NCI-H748 (cell line): Measurements from ENCODE around the gene PNPLA7.

Experiments
- DNase-seq: peaks from one replicate; lab custom pipeline; 2025; ENCODE audit not compliant: unreplicated experiment; lab: John Stamatoyannopoulos, UW

The PNPLA7 gene

DNA sequence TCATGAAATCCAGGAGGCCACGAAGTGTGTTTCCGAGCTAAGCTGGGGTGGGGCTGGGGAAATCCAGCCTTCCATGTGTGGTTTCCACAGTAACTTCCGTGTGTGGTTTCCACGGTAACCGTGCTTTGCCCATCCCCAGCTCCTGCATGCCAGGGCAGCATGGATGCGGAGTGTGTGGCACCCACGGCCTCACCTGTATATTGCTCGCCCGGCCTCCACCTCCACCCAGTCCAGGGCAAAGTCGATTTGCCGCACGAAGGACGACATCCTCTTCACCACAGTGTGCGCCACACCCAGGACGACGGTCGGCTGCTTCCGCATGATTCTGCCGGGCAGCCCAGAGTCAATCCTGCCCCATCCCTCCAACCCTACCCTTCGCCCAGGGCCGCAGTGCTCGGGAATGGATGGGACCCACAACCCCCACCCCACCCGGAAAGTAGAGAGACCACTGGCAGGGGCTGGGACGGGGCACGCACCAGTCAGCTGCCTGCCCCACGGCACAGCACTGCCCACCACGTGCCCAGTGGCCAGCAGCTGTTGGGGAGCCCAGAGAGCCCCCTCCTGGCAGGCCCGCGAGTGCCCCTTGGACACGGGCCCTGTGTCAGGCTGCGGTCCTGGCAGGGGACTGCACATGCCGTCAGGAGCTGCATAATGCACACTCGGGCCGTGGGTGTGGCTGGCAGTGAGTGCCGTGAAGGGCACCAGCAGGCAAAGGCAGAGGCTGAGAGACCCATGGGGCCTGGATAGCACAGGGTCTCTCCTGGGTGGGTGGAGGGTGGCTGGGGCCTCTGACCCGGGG lies 52.1 kb downstream of the PNPLA7 start:
- DNase-seq = peak; percentile 21

DNA sequence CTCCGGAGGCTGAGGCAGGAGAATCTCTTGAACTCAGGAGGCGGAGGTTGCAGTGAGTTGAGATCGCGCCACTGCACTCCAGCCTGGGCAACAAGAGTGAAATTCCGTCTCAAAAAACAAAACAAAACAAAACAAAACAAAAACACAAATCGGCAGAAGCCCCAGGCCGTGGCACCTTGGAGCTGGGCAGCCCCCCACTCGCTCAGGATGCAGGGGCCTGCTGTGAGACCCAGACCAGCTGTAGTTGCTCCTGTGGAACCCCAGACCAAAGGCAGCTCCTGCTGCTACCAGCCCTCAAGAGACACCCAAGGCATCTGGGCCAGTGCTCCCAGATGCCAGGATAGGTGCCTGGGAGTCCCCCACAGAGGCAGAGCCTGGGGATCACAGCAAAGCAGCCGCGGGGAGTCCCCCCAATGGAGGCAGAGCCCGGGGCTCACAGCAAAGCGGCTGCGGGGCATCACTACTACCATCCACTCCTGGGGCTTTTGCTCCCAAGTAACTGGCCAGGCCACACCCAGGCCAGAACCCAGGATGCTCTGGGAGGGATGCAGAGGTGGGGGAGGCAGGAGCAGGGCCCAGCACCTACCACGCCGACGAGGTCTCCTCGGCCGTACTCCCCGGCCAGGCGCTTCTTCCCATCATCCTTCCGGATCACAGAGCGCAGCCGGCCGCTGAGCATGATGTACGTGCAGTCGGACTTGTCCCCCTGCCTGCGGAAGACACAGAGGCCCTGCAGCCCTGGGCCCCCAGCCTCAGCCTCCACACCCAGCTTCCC lies 53.4 kb downstream of the PNPLA7 start:
- no peak for DNase-seq

DNA sequence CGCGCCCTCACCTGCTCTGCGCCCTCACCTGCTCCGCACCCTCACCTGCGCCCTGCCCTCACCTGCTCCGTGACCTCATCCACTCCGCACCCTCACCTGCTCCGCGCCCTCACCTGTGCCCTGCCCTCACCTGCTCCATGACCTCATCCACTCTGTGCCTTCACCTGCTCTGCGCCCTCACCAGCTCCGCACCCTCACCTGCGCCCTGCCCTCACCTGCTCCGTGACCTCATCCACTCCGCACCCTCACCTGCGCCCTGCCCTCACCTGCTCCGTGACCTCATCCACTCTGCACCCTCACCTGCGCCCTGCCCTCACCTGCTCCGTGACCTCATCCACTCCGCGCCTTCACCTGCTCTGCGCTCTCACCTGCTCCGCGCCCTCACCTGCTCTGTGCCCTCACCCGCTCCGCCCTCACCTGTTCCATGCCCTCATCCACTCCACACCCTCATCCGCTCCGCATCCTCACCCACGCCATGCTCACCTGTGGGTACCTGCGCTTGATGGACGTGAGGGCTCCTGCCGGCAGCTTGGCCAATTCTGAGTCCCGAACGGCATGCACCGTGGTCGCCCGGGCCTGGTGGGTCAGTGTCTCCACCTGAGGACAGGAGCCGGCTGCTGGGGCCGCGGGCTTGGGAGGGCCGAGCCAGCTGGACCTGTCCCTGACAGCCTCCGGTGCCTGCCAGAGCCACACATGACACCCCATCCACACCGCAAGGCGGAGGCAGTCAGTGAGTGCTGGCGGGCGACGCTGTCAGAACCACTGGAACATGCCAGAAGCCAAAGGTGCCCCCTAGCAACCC lies 55.5 kb downstream of the PNPLA7 start:
- DNase-seq = no peak

DNA sequence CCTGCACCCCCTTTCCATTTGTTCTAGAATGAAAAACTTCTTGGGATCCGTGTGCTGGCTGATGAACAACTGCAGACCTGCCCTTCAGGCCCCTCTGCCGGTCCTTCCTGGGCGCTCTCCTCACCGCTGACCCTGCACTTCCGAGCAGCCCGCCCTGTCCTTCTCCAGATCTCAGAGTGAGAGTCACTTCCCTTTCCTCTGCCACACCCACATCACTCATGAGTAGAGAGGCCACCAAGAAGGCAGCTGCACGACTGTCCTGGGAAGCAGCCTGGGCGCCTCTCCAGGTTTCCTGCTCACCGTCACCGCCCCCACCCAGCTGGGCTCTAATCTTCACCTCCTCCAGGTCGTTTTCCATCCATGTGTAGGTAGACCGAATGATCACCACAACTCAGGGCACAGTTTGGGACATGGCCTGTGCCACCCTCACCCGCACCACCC lies 56.1 kb downstream of the PNPLA7 start:
- no peak for DNase-seq

DNA sequence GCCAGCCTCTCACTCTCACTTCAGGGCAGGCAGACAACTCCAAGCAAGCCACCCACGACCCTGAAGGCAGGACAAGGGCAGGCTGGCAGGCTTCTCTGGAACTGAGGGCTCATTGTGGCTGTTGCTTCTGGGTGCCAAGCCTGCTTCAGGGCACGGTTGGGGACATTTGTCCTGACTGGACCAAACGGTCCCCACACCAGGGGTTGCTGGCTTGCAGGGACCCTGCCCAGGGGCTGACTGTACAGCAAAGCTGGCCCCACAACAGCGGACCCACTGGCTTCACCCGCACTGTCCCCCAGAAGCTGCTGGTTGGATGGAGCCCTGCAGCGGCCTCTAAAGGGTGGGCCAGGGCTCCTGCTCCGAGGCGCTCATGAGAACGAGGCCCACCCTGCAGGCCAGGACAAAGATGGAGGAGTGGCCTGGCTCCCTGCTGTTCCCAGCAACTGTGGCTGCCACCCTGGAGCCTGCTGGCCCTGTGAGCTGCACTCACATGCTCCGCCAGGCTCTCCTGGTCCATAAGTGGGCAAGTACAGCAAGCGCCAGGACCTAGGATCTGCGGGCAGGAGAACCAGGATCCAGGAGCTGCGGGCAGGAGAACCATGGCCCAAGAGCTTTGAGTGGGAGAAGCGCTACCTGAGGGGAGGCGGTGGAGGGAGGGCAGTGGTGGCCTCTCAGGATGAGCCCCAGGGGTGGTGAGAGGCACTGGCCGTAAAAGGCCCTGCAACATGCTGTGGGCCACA lies 56.7 kb downstream of the PNPLA7 start:
- no peak for DNase-seq

DNA sequence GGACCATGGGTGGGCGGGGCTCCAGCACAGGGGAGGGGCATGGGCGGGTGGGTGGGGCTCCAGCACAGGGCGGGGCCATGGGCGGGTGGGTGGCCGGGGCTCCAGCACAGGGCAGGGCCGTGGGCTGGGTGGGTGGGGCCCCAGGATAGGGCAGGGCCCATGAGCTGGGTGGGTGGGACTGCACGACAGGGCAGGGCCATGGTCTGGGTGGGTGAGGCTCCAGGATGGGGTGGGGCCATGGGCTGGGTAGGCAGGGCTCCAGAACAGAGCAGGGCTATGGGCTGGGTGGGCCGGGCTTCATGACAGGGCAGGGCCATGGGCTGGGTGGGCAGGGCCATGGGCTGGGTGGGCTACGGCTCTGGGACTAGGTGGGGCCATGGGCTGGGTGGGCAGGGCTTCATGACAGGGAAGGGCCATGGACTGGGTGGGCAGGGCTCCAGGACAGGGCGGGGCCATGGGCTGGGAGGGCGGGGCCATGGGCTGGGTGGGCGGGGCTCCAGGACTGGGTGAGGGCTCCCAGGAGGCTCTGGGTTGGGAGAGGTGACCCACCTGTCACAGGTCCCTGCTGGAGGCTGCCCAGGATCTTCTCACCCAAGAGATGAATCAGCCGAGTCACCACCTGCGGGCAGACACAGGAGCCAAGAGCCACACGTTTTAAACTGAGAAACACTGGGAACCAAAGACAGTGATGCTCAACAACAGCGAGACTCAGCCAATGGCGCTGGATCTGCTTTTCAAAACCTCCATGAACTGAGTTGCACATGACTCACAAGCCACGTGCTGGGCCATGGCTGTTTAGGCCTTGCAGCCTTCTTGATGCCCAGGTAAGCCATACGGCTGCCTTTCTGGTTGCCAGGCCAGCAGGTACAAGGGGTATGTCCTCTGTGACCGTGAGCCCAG lies 57.5 kb downstream of the PNPLA7 start:
- DNase-seq = peak; percentile 68

DNA sequence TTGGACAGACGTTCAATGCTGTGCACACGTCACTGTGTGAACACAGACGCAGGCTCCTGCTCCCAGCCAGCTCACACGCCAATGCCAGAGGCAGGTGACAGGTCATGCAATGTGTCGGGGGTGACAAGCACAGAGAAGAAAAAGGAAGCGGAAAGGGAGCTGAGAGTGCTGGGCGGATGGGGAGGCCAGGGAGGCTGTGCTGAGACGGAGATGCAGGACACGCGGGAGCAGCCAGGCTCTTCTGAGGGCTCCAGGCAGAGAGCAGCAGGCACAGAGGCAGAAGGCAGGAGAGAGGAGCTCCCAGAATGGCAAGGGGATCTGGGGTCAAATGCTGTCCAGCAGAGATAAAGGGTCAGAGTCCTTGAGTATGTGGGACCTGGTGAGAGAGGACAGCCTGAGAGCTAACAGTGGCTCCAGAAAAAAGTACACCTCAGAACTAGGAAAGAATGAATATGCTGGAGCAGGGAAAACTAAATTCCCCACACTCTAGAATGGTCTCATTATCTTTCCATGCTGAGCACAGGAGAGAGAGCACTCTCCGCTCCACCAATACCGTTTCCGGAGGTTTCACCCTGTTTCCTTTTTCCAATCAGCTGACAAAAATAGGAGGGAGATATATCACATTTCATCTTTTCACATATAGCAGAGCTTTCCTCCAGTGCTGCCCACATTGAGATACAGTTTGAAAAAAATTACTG lies 58.3 kb downstream of the PNPLA7 start:
- DNase-seq = no peak

DNA sequence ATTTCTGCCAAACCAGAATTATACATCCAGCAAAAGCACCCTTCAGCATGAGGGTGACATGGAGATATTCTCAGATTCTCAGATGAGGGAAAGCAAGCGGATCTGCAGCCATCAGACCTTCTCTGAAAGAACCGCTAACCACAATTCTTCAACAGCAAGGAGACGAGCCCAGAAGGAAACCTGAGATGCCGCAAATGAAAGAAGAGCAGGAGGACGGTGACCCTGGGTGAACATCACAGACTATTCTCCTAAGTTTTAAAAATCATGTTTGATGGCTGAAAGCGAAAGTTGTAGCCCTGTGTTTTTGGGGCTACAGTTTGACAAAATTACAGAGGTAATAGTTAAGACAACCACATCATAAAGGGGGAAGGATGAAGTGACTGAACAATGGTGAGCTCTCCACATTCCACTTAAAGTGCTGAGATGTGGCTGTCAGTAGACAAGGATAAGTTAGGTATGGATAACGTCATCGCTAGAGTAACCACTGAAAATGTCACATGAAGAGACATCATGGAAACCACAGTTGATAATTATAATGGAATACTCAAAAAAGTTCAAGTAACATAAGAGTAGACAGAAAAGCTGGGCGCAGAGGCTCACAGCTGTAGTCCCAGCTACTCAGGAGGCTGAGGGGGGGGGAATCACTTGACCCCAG lies 59.5 kb downstream of the PNPLA7 start:
- DNase-seq = no peak

DNA sequence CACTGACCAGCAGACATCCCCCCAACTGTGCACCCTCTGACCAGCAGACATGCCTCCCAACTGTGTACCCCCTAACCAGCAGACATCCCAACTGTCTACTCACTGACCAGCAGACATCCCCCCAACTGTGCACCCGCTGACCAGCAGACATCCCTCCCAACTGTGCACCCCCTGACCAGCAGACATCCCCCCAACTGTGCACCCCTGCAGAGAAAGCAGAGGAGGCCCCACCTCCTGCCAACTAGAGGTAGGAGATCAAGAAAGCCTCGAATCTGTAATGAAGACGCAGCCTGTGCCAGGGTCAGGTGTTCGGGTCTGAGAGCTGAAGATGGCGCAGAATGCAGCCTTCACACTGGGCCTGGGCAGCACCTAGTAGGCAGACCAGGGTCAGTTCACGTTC lies 61.3 kb downstream of the PNPLA7 start:
- no peak for DNase-seq

DNA sequence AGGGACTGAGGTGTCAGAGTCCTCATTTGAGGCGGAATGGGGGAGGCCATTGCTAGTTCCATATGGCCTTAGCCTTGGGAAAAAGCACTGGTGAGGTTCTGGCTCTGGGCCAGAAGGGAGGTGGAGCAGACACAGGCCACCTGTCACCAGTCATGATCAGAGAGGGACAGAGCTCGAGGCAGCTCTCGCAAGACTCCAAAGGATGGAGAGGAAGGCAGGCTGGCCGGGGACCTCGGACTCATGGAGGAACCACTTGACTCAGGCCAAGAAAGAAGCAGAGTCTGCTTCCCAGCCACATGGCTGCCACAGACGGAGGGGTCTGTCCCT lies 61.9 kb downstream of the PNPLA7 start:
- peak; percentile 80 for DNase-seq

DNA sequence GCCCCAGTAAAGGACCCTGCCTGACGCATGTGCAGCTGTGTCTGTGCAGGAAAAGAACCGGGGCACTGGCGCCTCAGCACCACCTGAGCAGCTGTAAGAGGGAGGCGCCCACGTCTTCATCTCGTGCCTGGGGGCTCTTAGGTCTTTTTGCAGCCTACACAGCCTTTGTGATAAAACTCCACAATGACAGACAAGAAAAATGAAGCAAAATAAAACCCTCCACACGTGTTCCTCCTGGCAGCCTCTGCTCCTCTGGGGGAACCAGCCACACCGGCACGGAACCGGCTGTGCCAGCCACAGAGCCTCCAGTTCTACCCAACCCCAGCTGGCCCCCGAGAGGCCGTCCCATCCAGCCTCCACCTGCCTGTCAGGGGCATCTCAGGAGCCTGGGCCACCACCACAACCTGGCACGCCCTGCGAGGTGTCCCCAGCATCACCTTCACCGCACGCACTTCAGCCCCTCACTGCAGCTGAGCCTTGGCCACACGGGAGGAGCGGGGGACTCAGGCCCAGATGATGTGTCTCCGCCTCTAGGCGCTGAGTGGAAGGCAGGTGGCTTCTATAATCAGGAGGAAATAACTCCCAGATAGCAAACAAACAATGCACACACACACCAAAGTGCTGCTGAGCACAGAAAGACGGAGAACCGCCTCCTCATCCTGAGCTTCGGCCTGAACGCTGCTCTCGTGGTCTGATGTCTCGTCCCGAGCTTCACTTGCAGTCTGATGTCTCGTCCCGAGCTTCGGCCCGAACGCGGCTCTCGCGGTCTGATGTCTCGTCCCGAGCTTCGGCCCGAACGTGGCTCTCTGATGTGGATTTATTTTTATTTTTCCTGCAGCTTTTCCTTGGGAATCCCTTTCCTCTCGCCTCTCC lies 62.5 kb downstream of the PNPLA7 start:
- peak; percentile 92 for DNase-seq

DNA sequence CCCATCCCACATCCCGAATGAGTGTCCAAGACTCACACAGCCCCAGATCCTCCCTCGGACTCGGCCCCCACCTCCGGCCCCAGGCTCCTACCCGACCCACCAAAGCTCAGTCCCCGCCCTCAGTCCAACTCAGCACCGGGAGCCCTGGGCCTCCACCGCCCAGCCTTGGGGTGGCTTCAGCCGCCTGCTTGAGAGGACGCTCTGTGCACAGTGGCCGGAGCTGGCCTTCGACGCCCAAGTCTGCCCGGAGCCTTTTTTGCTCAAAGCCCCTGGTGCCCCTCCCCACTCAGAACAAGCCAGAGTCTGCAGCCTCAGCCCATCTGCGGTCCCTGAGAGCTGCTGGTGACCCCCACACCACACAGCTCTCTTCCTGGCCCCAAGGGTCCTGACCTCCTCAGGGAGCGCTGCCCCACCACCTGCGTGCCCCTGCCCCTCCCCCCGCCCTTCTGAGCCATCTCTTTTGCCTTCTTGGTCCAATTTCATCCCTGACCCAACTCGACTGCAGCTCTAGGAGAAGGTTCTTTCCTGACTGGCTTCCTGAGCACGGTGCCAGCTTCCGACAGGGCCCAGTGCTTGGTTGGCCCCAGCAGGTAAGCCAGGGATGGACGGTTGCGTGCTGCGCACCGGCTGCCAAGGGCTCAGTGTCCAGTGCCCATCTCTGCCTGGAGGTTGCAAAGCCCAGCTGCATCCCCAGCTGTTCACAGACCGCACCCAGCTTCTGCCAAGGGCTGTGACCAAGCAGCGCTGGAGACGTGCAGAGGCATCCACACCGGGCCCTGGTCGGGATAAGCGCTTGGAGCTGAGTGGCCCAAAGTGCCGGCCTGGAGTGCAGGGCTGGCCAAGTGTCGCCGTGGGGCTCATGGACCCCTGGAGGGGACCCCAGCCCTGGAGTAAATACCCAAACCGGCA lies 63.4 kb downstream of the PNPLA7 start:
- no peak for DNase-seq

DNA sequence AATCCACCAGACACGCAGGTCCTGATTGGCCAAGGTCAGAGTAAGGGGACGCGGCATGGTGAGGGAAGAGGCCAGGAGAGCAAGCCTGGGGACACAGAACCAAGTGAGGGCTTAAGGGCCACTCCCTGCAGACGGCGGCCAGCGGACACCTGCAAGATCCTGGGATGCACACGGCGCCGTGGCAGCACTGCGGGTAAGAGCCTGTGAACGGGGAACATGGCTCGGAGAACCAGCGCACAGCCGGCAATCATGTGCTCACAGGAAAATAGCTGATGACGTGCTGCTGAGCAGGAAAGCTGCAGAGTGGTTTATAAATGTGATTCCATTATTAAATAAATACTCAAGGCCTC lies 64.1 kb downstream of the PNPLA7 start:
- no peak for DNase-seq

DNA sequence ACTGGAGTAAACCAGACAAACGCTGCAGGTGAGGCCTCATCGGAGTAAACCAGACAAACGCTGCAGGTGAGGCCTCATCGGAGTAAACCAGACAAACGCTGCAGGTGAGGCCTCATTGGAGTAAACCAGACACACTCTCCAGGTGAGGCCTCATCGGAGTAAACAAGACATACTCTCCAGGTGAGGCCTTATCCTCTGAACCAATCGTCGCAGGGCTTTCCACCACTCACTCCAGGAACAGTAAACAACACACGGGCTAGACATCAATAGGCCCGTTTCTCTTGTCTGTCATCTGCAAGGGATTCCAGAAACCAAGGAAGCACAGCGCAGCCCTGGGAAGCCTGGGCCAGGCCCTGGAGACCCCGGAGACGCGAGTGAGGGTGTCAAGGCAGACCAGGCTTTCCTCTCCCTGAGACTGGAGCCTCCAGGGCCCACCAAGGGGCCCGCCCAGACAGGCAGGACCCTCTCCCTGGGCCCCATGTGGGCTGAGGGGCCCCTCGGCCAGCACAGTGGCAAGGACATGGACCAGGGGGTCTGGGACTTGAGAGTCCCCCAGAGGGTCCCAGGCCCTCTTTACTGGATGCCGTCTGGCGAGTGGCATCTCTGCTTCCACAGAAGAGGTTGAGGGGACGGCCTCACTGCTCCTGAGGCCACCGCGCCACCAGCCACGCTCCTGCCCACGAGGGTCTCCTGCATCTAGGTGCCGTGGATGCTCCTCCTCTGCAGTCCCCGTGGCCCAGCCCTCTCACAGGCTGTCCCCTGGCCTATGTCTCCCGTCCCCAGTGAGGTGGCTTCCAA lies 64.7 kb downstream of the PNPLA7 start:
- peak; percentile 71 for DNase-seq

DNA sequence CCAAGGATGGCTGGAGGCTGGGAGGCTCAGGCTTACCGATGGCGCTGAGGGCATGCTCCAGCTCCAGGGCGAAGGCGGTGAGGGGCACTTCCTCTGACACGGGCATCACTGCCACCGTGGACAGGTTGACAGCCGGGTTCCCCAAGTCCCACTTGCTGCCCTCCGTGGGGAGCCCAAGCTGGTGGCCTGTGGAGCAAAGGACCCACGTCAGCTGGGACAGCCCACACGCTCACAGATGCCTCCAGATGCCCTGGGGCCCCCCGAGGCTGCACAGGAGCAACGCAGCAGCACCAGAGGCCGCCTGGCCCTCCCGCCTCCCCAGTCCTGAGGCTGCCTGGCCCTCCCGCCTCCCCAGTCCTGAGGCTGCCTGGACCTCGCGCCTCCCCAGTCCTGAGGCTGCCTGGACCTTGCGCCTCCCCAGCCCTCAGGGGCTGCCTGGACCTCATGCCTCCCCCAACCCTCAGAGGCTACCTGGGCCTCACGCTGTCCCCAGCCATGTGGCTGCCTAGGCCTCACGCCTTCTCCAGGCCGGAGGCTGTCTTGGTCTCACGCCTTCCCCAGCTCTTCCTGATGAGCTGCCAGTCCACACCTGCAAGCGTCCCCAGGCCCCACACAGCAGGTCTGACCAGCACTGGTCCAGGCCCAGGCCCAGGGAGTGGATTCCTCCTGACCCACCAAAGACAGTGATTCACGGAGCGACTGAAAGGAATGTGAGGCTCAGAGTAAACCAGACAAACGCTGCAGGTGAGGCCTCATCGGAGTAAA lies 65.5 kb downstream of the PNPLA7 start:
- no peak for DNase-seq
